ENCODE measurements around the gene NOXO1.

DNA sequence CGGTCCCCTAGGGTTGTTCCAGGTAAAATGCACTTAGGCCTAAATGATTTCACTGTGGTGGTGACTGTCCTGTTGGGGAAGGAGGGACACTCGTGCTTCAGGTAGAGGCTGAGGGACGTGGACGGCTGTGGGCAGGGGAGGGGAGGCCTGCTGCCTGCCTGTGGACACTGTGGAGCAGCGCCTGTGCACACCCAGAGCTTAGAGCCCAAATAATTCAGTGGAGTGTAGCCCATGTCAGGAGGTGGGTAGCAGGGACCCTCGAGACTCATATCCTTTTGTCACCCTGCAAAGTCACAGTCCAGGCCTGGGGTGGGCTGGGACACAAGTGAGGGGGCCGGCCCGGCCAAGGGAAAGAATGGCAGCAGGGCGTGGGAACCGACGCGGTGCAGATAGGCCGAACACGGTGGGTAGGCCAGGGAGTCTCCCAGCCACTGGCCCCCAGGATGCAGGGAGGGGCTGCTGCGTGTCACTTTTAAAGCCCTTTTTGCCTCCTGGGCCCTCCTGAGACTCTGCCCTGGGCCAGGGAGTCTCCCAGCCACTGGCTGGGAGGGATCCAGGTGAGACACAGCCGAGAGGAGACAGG is 44.7 kb upstream of the NOXO1 start:
- TF ChIP-seq, protein P1, sequence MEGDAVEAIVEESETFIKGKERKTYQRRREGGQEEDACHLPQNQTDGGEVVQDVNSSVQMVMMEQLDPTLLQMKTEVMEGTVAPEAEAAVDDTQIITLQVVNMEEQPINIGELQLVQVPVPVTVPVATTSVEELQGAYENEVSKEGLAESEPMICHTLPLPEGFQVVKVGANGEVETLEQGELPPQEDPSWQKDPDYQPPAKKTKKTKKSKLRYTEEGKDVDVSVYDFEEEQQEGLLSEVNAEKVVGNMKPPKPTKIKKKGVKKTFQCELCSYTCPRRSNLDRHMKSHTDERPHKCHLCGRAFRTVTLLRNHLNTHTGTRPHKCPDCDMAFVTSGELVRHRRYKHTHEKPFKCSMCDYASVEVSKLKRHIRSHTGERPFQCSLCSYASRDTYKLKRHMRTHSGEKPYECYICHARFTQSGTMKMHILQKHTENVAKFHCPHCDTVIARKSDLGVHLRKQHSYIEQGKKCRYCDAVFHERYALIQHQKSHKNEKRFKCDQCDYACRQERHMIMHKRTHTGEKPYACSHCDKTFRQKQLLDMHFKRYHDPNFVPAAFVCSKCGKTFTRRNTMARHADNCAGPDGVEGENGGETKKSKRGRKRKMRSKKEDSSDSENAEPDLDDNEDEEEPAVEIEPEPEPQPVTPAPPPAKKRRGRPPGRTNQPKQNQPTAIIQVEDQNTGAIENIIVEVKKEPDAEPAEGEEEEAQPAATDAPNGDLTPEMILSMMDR (IDR thresholded peaks at IDR 0.05): no peak
- TF ChIP-seq POLR2AphosphoS5 (IDR thresholded peaks at IDR 0.05): no peak

Measured in upper lobe of left lung (tissue), 4 donors.